Testis (tissue), 3 donors: ENCODE data around the gene C10orf53. TPM values are rescaled to one million over a fixed set of nuclear protein-coding genes. Genes with fewer than 3 reads are reported as not detected.

Source experiments
- DNase-seq: peaks from one replicate; pipeline ENCODE4 v3.0.0-alpha.2; 2019
- H3K27ac ChIP-seq, 2 donors: fragments of 200-600 bp; sonication (generic); one replicate each; pipeline ENCODE4 v1.5.1; 2019
- H3K27me3 ChIP-seq: fragments of 200-600 bp; sonication (generic); one replicate; pipeline ENCODE4 v1.5.1; 2019
- H3K36me3 ChIP-seq: fragments of 200-600 bp; sonication (generic); one replicate; pipeline ENCODE4 v1.5.1; 2017; ENCODE audit warnings: low read depth; ENCODE audit errors: missing control alignments
- H3K4me1 ChIP-seq: fragments of 200-600 bp; sonication (generic); one replicate; pipeline ENCODE4 v1.5.1; 2019
- H3K4me3 ChIP-seq, 2 donors: fragments of 200-600 bp; sonication (generic); one replicate each; pipeline ENCODE4 v1.5.1; 2017 to 2019
- H3K9me3 ChIP-seq: fragments of 200-600 bp; sonication (generic); one replicate; pipeline ENCODE4 v1.5.1; 2017
- POLR2A ChIP-seq: fragments of 450-650 bp; IDR thresholded peaks from one replicate; pipeline ENCODE4 v1.6.1; 2017; ENCODE audit warnings: antibody characterized with exemption, mild to moderate bottlenecking, moderate library complexity
- WGBS, 2 donors: methylation state at CpG; one replicate each; pipeline ENCODE4 v1.1.5; 2018; 5-methylcytosine and 5-hydroxymethylcytosine counted together
- intact Hi-C: fragments of 100-400 bp; cut with DNase I; formaldehyde crosslinking; loops from one replicate; pipeline ENCODE4 v1.15.1; 2023; ENCODE audit warnings: low total_unique reads
- polyA plus RNA-seq: library from polyadenylated mRNA; stranded (reverse); fragments of 350-450 nt; fragmentation: Illumina TruSeq; extraction: RNeasy Lipid Tissue Mini Kit (QIAGEN cat#74804); gene quantifications from one replicate; pipeline ENCODE4 v1.2.3, GENCODE V29; 2014; ENCODE audit warnings: low read depth, low replicate concordance; ENCODE audit not compliant: insufficient read depth
- total RNA-seq, 2 donors: library from RNA; depleted of rRNA; stranded (reverse); fragments of >200 nt; gene quantifications; one replicate each; pipeline ENCODE4 v1.2.3, GENCODE V29; 2016
- TF ChIP-seq, protein P1 (sequence below), 3 experiments: fragments of 450-650 bp in 2 of 3; fragments of 200-600 bp in 1 of 3; sonication (generic) in 1 of 3; IDR thresholded peaks; one replicate each; pipeline ENCODE4 v1.5.1; 2016 to 2019; ENCODE audit warnings: antibody characterized with exemption in 3 of 3, mild to moderate bottlenecking in 2 of 3, moderate library complexity in 1 of 3

Gene C10orf53
- total and polyA plus RNA-seq, 3 donors from 2014 or later = 14.8 to 139 (median 33.5) TPM

GRCh38 chr10:49634069-49634660, 45.3 kb upstream of the C10orf53 start:
- DNase-seq = no peak
- H3K4me1 ChIP-seq = no peaks in the 10 kb centered on the region
- intact Hi-C loops = no loop called here

GRCh38 chr10:49642311-49642710, 37.1 kb upstream of the C10orf53 start:
- WGBS, 2 donors = 87 to 93% methylated on average over 3 of the region's 3 CpGs
- H3K27me3 ChIP-seq = no peaks in the 10 kb centered on the region
- no peak overlapping the region for H3K4me3 ChIP-seq
- no peak for DNase-seq
- H3K27ac ChIP-seq = no peak overlapping the region
- no peaks in the 10 kb centered on the region for H3K9me3 ChIP-seq
- H3K36me3 ChIP-seq = no peaks in the 10 kb centered on the region
- intact Hi-C loops = no loop called here
- no peaks in the 10 kb centered on the region for H3K4me1 ChIP-seq
- TF ChIP-seq POLR2A = no peak
- TF ChIP-seq, protein P1, sequence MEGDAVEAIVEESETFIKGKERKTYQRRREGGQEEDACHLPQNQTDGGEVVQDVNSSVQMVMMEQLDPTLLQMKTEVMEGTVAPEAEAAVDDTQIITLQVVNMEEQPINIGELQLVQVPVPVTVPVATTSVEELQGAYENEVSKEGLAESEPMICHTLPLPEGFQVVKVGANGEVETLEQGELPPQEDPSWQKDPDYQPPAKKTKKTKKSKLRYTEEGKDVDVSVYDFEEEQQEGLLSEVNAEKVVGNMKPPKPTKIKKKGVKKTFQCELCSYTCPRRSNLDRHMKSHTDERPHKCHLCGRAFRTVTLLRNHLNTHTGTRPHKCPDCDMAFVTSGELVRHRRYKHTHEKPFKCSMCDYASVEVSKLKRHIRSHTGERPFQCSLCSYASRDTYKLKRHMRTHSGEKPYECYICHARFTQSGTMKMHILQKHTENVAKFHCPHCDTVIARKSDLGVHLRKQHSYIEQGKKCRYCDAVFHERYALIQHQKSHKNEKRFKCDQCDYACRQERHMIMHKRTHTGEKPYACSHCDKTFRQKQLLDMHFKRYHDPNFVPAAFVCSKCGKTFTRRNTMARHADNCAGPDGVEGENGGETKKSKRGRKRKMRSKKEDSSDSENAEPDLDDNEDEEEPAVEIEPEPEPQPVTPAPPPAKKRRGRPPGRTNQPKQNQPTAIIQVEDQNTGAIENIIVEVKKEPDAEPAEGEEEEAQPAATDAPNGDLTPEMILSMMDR (IDR thresholded peaks at IDR 0.05) = no peak

More at GRCh38 chr10:49634069-49634660, 45.3 kb upstream of the C10orf53 start:
- H3K36me3 ChIP-seq = no peaks in the 10 kb centered on the region
- H3K4me3 ChIP-seq = no peak overlapping the region
- H3K27me3 ChIP-seq = no peaks in the 10 kb centered on the region
- no peaks in the 10 kb centered on the region for H3K9me3 ChIP-seq
- no peak overlapping the region for H3K27ac ChIP-seq
- WGBS, 2 donors = 78 to 79% methylated on average over 4 to 8 of the region's 8 CpGs
- TF ChIP-seq, protein P1 (IDR thresholded peaks at IDR 0.05) = no peak
- no peak for TF ChIP-seq POLR2A

GRCh38 chr10:49643241-49644034, 36.0 kb upstream of the C10orf53 start:
- TF ChIP-seq, protein P1 (IDR thresholded peaks at IDR 0.05) = no peak
- TF ChIP-seq POLR2A = no peak
- no peaks in the 10 kb centered on the region for H3K9me3 ChIP-seq
- H3K27me3 ChIP-seq = no peaks in the 10 kb centered on the region
- H3K4me3 ChIP-seq = no peak overlapping the region
- DNase-seq = no peak
- no peaks in the 10 kb centered on the region for H3K36me3 ChIP-seq
- 87 to 92% methylated on average over 4 to 5 of the region's 5 CpGs for WGBS, 2 donors
- H3K27ac ChIP-seq = no peak overlapping the region
- H3K4me1 ChIP-seq = no peaks in the 10 kb centered on the region
- intact Hi-C loops = no loop called here

DNA sequence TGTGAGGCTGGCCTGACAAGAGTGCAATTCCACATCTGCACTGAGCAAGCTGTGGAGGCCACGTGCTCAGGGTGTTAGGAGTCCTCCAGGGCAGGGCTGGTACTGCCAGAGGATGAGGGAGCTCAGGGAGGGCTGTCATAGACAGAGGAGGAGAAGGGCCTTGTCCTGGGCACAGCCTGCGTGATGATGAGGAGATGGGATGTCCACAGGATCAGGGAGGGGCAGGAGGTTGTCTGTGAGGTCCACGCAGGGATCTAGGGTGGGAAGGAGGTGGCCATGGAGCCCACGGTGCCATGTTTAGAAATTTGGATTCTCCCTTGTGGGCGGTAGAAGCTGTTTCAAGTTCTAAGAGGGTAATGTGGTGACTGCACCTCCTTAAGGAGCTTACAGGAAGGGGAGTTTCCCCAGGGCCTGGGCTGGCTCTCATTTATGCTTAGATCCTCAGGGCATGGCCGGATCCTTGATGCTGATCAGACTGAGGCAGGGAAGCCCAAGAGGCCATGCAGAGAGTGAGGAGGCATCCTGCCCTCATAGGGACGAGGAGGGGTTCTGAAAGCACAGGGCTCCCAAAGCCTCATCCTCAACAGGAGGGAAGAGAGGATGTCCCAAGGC, 35.3 kb upstream of the C10orf53 start:
- Histone ChIP-seq H3K27ac (no peak overlapping the region), H3K4me3 (no peak overlapping the region), H3K36me3 (no peaks in the 10 kb centered on the region), H3K4me1 (no peaks in the 10 kb centered on the region), H3K9me3 (no peaks in the 10 kb centered on the region), H3K27me3 (no peaks in the 10 kb centered on the region)
- DNase-seq = no peak
- intact Hi-C loops = no loop called here
- 82 to 96% methylated on average over 5 to 7 of the region's 7 CpGs for WGBS, 2 donors
- TF ChIP-seq POLR2A = no peak
- TF ChIP-seq, protein P1 (IDR thresholded peaks at IDR 0.05) = no peak
